Measurements from ENCODE around the gene CASS4. TPM values are rescaled to one million over a fixed set of nuclear protein-coding genes. Genes with fewer than 3 reads are reported as not detected.
"Not testable (repeated sequence)": the region's sequence is repeated elsewhere in the genome, so short reads cannot be mapped to it uniquely, and the experiment has no call there.

CASS4 gene
- total RNA-seq, 1 donor from 2014 or later: 0.17 TPM

- peak; percentile 100 for DNase-seq
These were observed 19.8 kb upstream of the CASS4 start, which contains the start of the genes AURKA and CSTF1 for GRCh38 chr20:56392132-56392880. Gene AURKA (minus strand): TSS chr20:56392215. CDS start chr20:56388197, 4,018 bp downstream. Gene CSTF1 (plus strand): TSS chr20:56392645. CDS start chr20:56395553, 2,908 bp downstream.

DNA sequence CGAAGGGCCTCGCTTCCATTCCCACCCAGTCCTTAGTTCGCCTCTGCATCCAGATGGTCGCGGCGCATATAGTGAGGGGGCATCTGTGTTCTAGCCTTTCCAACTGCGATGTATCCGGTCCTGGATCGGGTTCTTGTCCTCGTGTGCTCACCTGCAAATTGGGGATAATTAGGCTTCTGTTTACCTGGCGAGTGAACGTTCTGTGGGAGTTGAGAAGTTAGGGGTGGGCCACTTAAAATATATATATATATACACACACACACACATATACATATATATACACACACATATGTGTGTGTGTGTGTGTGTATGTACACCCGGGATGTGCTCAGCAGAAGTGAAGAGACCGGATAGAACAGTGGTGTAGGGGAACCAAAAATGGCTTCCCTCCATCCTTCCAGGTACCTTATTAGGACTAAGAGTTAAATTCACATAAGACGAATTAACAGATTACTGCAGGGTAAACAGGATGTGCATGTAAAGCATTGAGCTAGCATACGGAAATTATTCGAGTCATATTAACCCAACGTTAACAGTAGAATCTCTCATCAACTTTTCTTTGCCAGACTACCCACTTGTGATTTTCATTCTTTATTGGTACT lies 19.1 kb upstream of the CASS4 start:
- DNase-seq: peak; percentile 25

DNA sequence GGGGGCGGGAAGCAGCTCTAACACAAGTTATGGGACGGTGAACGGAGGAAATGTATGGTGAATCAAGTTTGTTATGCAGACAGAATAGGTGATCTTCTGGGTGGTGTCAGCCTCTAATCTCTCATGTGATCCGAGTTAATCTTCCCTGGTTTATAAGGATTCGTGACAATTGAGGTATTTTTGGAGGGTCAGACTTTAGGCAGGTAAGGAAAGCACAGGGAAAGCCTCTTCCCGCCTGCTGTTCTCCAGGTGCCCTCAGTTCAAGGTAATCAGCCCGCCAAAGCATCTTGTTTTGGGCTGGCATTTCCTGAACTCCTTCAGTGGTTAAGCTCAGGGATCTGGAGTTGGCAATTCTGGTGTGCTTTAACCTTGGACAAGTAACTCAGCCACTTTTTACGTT lies 18.4 kb upstream of the CASS4 start:
- DNase-seq: no peak

- no peak for DNase-seq
These were observed 16.9 kb upstream of the CASS4 start for GRCh38 chr20:56395166-56395565.

- DNase-seq: peak; percentile 91
These were observed 11.9 kb upstream of the CASS4 start for GRCh38 chr20:56400001-56400640.

- DNase-seq: no peak
These were observed 8.6 kb upstream of the CASS4 start for GRCh38 chr20:56403465-56403864.

- not testable (repeated sequence) for DNase-seq
These were observed 6.7 kb upstream of the CASS4 start for GRCh38 chr20:56405356-56405755.

DNA sequence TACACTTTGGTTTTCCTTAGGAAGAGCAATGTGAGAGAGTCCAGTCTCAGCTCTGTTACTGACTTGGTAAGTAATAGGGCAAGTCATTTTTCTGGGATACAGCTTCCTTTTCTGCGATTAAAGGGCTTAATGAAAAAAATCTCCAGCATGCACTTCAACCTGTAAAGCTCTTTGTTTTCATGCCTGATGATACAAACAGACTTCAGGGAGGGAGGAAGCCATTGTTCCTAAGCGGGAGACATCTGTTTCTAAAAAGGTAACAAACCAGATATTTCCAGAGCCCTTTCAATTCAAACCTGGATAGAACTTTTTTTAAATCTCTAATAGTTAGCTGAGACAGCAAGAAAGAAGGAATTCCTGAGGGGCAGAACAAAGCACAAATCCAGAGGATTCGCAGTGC lies 5.2 kb upstream of the CASS4 start:
- DNase-seq: no peak

DNA sequence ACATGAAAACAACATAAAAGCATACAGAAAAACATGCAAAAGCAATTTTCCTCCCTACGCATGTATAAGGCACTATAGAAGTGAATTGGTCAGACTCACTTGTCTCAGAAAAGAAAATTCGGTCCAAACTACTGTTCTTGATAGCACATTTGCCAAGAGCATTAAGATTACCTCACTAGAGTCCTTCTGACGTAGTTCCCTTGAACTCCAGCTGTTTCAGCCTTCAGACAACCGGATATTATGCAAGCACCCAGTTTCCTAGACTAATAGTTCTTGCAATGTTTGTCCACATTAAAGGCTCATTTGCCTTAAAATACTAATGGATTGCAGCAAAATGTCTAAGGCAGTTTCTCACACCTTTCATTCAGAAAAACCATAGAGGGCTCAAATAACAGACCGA lies 2.5 kb upstream of the CASS4 start:
- no peak for DNase-seq

DNA sequence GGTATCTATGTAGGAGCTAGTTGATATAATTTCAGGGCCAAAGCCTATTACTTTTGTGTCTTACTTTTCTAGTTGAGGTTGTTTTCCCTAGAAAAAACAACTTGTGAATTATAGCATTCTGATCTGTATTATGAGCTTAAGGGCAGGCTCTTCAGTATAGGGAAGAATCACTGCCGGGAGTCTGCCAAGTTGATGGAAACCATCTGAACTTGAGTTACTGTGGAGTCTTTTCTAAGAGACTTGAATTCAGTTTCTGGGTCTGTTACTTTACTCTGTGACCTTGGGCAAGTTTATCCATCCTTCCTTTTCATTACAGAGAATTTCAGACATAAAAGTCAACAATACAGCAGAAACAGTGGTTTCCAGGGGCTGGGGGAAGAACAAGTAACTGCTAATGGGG lies 2.1 kb upstream of the CASS4 start:
- DNase-seq: no peak

- not testable (repeated sequence) for DNase-seq
These were observed 773 bp upstream of the CASS4 start for GRCh38 chr20:56411287-56411686.

DNA sequence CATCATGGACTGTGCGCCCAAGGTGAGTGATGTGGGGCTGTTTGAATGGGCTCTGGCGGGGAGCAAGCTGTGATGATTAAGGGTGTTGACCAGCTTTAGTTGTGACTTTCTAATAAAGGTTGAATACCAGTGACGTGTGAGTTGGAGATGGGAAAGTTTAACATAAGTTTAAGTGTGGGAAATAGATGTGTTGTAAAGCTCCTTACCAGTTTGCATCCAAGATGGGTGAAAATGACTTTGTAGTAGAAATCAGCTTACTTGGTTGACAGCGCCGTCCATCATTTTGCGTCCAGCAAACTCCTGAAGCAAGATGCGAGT lies 372 bp downstream of the CASS4 start:
- DNase-seq: no peak

DNA sequence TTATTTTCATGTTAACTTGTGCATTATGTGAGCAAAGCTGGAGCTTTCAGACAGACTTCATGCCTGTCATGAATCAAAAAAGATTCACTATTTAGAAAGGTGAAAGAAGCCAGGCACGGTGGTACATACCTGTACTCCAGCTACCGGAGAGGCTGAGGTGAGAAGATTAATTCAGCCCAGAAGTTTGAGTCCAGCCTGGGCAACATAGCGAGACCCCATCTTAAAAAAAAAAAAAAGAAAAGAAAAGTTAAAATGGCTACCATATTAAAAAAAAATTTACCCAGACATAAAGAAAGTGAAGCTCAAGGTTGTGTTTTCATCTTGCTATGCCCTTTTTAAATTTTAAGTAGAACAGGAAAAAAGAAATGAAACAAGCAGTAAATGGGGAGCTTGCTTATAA lies 889 bp downstream of the CASS4 start:
- DNase-seq: no peak

DNA sequence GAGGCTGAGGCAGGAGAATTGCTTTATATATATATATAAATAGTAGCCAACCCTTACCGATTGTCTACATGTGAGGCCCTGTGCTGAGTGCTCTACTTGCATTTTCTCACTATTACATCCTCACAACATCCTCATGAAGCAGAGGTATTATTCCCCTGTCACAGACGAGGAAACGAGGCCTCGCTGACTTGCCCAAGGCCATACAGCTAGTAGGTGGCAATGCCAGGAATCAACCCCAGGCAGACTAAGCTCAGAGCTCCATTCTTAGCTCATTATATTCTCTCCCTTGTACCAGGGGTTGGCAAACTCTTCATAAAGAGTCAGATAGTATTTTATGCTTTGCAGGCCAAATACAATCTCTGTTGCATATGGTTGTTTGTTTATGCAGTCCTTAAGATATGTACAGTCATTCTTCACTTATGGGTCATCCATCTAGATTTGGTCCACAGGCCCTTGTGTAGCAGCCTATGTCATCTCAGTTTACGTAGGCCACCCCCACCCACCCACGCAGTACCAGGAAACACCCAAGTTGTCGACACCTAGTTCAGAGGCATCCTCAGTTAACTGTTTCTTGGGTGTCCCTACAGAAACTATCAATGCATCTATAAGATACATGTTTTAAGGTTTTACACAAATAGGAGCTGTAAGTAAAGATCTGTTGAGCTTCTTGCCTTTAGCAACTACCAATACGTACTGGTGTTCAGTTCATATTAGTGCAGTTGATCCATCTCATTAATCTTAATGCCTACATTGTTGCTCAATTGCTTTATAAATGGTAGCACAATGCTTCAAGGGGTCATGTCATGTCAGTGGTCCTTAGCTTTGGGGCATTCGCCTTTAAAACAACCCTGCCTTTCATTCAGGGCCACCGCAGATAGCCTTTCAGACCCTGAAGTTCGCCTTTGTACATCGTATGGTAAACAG lies 3.0 kb downstream of the CASS4 start:
- DNase-seq: no peak

DNA sequence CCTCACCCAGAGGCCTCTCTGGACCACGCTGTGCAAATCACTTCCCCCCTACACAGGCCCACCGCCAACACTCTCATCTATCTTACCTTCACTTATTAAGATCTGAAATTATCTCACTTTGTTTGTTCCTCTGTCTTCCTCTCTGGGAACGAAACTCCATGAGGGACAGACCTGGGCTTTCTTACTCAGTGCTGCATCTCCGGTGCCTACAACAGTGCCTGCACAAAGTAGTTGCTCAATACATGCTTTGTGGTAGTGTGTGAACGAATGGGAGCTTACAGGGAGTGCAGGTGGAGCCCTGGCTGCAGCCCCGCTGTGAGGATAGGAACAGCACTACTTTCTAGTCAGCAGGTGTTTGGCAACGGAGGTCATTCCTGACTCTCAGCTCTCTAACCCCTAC lies 5.3 kb downstream of the CASS4 start:
- no peak for DNase-seq

DNA sequence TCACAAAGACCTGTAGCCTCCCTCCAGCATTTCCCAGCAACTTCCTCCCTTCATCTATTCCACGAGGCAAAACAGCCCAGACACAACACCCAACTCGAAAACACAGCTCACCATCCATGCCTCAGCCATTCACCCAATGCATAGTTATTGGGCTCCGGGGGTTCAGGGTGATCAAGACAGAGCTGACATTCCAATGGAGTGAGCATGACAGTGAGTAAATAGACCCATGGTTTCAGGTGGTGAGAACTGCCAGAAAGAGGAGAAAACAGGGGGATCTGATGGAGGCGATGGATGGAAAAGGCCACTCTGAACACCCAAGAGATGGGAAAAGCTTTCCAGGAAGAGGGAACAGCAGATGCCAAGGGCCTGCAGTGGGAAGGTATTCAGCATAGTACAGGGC lies 5.9 kb downstream of the CASS4 start:
- DNase-seq: no peak

DNA sequence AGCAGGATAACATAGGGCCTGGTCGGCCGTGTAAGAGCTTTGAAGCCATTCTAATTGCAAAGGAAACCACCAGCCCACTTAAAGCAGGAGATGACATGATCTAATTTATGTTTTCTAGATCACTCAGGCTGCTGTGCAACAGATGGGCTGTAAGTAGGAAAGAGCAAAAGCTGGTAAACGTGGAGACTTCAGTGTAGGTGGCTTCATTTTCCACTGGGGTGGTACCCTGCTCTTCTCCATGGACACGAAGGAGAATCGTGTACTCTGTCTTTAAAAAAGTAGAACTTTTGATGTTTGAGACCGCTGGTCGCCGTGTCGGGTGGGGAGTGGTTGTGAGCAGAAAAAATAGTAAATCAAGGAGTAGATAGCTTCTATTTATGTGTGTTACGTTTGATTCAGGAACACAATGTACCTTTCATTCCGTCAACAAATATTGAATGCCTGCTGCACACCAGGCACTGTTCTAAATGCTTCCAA lies 6.4 kb downstream of the CASS4 start:
- DNase-seq: peak; percentile 52

DNA sequence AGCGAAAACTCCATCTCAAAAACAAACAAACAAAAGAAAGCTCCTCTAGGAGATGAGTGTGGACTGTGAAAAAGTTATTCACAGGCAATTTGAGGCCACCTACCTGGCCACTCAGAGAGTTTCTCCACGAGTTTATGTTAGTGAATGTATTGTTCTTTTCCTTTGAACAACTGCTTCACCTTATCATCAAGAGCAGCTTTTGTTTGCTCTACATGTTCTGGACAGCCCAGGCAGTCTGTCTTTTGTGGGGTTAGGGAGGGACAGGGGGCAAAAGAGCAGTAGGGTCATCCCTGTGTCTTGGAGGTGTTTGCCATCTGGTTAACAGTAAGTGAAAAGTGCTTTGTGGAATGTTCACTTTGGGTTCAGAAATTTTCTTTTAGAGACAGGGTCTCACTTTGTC lies 8.0 kb downstream of the CASS4 start:
- DNase-seq: no peak

- no peak for DNase-seq
These were observed 9.1 kb downstream of the CASS4 start for GRCh38 chr20:56420940-56421688.

GRCh38 chr20:56422076-56422823 lies 10.2 kb downstream of the CASS4 start:
- DNase-seq: peak; percentile 82

- no peak for DNase-seq
These were observed 10.7 kb downstream of the CASS4 start for GRCh38 chr20:56422824-56423189.
